Common myeloid progenitor, CD34-positive (primary cell): ENCODE results near the gene CD320.
"Not testable (repeated sequence)": the region's sequence is repeated elsewhere in the genome, so short reads cannot be mapped to it uniquely, and the experiment has no call there.

Experiments used
- CTCF ChIA-PET: fragments of 350-600 bp; sonication (Branson Sonifier 250); formaldehyde crosslinking; loops from one replicate; lab custom pipeline; 2021; ENCODE audit warnings: antibody characterized with exemption; lab: Charles Lee
- POLR2A ChIA-PET: fragments of 350-600 bp; sonication (Branson Sonifier 250); formaldehyde crosslinking; loops from one replicate; lab custom pipeline; 2021; ENCODE audit warnings: antibody characterized with exemption; lab: Charles Lee
- DNase-seq, 3 donors: peaks; one replicate each; pipeline versions ENCODE4 v3.0.0 to v3.0.0-alpha.2; 2013
- H3K27ac ChIP-seq, 2 experiments: 1 replicate in 1 of 2; 2 replicates in 1 of 2; pipeline ENCODE4 v1.7.0; 2013; ENCODE audit warnings: inconsistent platforms in 2 of 2, low read length in 2 of 2, mild to moderate bottlenecking in 2 of 2, low read depth in 1 of 2, moderate library complexity in 1 of 2; ENCODE audit not compliant: severe bottlenecking in 2 of 2, insufficient read depth in 1 of 2, poor library complexity in 1 of 2
- H3K27me3 ChIP-seq, 5 experiments: replicated peaks in 2 of 5; 1 replicate in 3 of 5; 2 replicates in 2 of 5; pipeline versions ENCODE4 v1.6.1 to v1.7.0; 2013; ENCODE audit warnings: low read length in 4 of 5, mild to moderate bottlenecking in 2 of 5, moderate library complexity in 2 of 5, inconsistent platforms in 1 of 5; ENCODE audit not compliant: insufficient read depth in 5 of 5, control insufficient read depth in 4 of 5
- H3K36me3 ChIP-seq, 4 experiments: 1 replicate in 2 of 4; 2 replicates in 2 of 4; pipeline versions ENCODE4 v1.6.1 to v1.7.0; 2013; ENCODE audit warnings: low read length in 3 of 4, control low read depth in 1 of 4, mild to moderate bottlenecking in 1 of 4; ENCODE audit not compliant: control insufficient read depth in 4 of 4, insufficient read depth in 4 of 4
- H3K4me1 ChIP-seq, 4 experiments: 1 replicate in 3 of 4; 2 replicates in 1 of 4; pipeline versions ENCODE4 v1.6.1 to v1.7.1; 2013; ENCODE audit warnings: low read length in 3 of 4, mild to moderate bottlenecking in 3 of 4, control low read depth in 1 of 4, inconsistent platforms in 1 of 4, moderate library complexity in 1 of 4; ENCODE audit not compliant: control insufficient read depth in 4 of 4, insufficient read depth in 4 of 4; ENCODE audit errors: control extremely low read depth in 1 of 4
- H3K4me3 ChIP-seq, 7 experiments: 1 replicate in 4 of 7; 2 replicates in 3 of 7; pipeline versions ENCODE4 v1.5.1 to v1.7.0; 2013; ENCODE audit warnings: mild to moderate bottlenecking in 7 of 7, low read length in 6 of 7, moderate library complexity in 6 of 7, inconsistent platforms in 2 of 7, low read depth in 2 of 7, control low read depth in 1 of 7; ENCODE audit not compliant: insufficient read depth in 4 of 7, control insufficient read depth in 1 of 7; ENCODE audit errors: extremely low read depth in 1 of 7
- H3K9me3 ChIP-seq, 5 experiments: 1 replicate in 4 of 5; 2 replicates in 1 of 5; pipeline versions ENCODE4 v1.6.1 to v1.7.1; 2013; ENCODE audit warnings: low read length in 4 of 5, mild to moderate bottlenecking in 2 of 5, inconsistent platforms in 1 of 5, low read depth in 1 of 5, moderate library complexity in 1 of 5; ENCODE audit not compliant: control insufficient read depth in 4 of 5, insufficient read depth in 2 of 5; ENCODE audit errors: control extremely low read depth in 1 of 5
- WGBS: methylation state at CpG from one replicate; pipeline ENCODE4 v1.1.5; 2013; ENCODE audit not compliant: insufficient coverage; 5-methylcytosine and 5-hydroxymethylcytosine counted together

Gene CD320

DNA sequence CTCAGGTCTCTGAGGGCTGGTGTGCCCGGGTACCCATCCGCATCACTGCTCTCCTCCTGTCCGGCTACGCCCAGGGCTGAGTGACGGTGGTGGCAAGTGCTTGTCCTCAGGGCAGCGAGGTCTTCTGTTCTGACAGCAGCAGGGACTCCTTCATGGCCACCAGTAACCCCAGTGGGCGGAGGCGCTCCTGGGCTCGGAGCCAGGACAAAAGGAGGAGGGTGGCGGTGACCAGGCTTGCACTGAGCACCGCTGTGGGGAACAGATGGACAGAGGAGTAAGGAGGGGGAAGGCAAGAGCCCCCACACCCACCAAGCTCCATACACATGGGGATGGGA is 5.8 kb downstream of the CD320 start:
- CTCF ChIA-PET, result interaction anchor here (0.5 to 1.0 kb wide), 3 partner anchors 33 to 1523 kb away, joined by 3 read pairs; no protein-coding TSS in a partner anchor

DNA sequence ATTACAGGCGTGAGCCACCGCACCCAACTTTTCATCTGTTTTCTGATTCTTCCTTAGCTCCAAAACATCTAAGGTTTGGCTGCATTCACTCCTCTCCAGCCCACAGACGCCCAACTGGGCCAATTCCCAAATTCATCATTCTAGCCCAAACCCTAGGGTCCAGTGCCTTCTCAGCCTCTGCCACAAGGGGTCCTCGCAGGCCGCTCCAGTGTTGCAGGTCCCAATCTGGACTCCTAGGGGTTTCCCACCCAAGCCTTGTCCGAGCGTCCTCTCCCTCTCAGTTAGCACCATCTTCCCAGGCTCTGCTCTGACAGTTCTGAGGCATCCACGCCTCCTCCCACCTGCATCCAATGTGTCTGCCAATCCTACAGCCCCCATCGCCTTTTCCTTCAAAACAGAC is 16.8 kb downstream of the CD320 start:
- H3K36me3 ChIP-seq, CTCF ChIA-PET, H3K27ac ChIP-seq, H3K9me3 ChIP-seq, DNase-seq, H3K4me3 ChIP-seq, POLR2A ChIA-PET, H3K27me3 ChIP-seq, H3K4me1 ChIP-seq: not testable (repeated sequence)
- WGBS, result no CpG with 5 or more reads among the region's 9 CpGs

More for the DNA sequence above, 5.8 kb downstream of the CD320 start:
- Histone ChIP-seq H3K27ac (no peak overlapping the region), H3K9me3 (no peaks in the 10 kb centered on the region), H3K36me3 (peaks cover 0 to 9% (median under 1%) of the 10 kb centered on the region in 4 experiments), H3K4me1 (peaks cover 0 to 3% (median 2%) of the 10 kb centered on the region in 4 experiments), H3K27me3 (peaks cover 0 to 4% (median 0%) of the 10 kb centered on the region in 5 experiments), H3K4me3 (no peak overlapping the region)
- POLR2A ChIA-PET, result no interaction called here
- WGBS, result 94% methylated on average over 9 of the region's 11 CpGs
- DNase-seq, result no peak

DNA sequence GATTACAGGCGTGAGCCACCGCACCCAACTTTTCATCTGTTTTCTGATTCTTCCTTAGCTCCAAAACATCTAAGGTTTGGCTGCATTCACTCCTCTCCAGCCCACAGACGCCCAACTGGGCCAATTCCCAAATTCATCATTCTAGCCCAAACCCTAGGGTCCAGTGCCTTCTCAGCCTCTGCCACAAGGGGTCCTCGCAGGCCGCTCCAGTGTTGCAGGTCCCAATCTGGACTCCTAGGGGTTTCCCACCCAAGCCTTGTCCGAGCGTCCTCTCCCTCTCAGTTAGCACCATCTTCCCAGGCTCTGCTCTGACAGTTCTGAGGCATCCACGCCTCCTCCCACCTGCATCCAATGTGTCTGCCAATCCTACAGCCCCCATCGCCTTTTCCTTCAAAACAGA is 31.6 kb downstream of the CD320 start:
- no CpG with 5 or more reads among the region's 9 CpGs for WGBS
- CTCF ChIA-PET, H3K27me3 ChIP-seq, H3K4me1 ChIP-seq, H3K9me3 ChIP-seq, H3K36me3 ChIP-seq, DNase-seq, H3K27ac ChIP-seq, POLR2A ChIA-PET, H3K4me3 ChIP-seq: not testable (repeated sequence)

DNA sequence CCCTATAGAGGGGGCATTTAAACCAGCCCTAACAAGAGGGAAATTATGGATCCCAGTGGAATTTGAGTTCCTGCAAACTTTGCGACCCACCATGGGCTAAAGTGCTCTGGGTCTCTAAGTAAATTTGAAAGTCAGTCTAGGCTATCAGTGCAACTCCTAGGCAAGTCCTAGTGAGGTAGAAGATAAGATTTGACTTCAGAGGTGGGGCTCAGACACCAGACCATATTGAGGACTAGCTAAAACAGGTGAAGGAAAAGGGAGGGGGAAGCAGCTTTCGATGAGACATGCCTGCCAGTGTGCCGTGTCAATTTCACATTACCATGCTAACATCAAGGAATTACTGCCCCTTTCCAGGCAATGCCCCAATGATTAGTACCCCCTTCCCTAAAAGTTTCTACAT is 38.4 kb downstream of the CD320 start:
- WGBS, result 78% methylated on average over 2 of the region's 3 CpGs
- POLR2A ChIA-PET, result no interaction called here
- no peak overlapping the region for H3K27ac ChIP-seq

DNA sequence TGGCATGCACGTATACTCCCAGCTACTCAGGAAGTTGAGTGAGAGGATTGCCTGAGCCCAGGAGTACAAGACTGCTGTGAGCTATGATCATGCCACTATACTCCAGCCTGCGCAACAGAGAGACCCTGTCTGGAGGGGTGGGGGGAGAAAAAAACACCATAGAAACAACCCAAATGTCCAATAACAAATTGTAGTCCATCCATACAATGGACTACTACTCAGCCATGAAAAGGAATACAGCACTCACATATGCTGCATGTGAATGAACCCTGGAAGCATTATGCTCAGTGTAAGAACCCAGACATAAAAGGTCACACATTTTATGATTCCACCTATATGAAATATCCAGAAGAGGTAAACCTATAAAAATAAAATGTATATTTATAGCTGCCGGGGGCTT is 42.3 kb downstream of the CD320 start:
- Histone ChIP-seq H3K4me3 (no peak overlapping the region), H3K36me3 (peaks cover 0 to 11% (median 0%) of the 10 kb centered on the region in 4 experiments), H3K27ac (no peak overlapping the region), H3K9me3 (no peaks in the 10 kb centered on the region), H3K4me1 (peaks cover 0 to 9% (median 5%) of the 10 kb centered on the region in 4 experiments), H3K27me3 (peaks cover 0 to 2% (median 0%) of the 10 kb centered on the region in 5 experiments)
- DNase-seq, result no peak
- no CpG with 5 or more reads among the region's 3 CpGs for WGBS
- POLR2A ChIA-PET, result no interaction called here
- CTCF ChIA-PET, result interaction anchor here (0.6 to 1.0 kb wide), 2 partner anchors 10 to 45 kb away, joined by 3 to 5 read pairs; no protein-coding TSS in a partner anchor

More for the DNA sequence above, 38.4 kb downstream of the CD320 start:
- DNase-seq, result no peak
- H3K4me3 ChIP-seq, result no peak overlapping the region
- peaks cover 0 to 2% (median 0%) of the 10 kb centered on the region in 5 experiments for H3K27me3 ChIP-seq
- no peaks in the 10 kb centered on the region for H3K9me3 ChIP-seq
- H3K4me1 ChIP-seq, result peaks cover 0 to 7% (median 4%) of the 10 kb centered on the region in 4 experiments
- CTCF ChIA-PET, result interaction anchor here (0.8 to 1.4 kb wide), 2 partner anchors 16 to 33 kb away, joined by 3 to 4 read pairs; no protein-coding TSS in a partner anchor
- no peaks in the 10 kb centered on the region for H3K36me3 ChIP-seq

DNA sequence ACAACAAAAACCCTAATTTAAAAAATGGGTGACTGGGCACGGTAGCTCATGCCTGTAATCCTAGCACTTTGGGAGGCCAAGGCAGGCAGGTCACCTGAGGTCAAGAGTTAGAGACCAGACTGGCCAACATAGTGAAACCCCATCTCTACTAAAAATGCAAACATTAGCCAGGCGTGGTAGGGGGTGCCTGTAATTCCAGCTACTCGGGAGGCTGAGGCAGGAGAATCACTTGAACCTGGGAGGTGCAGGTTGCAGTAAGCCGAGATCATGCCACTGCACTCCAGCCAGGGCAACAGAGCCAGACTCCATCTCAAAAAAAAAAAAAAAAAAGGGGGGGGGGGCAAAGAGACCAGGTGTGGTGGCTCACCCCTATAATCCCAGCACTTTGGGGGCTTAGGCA is 43.9 kb downstream of the CD320 start:
- H3K36me3 ChIP-seq, result peaks cover 0 to 17% (median 0%) of the 10 kb centered on the region in 4 experiments
- H3K9me3 ChIP-seq, H3K27ac ChIP-seq, H3K27me3 ChIP-seq, H3K4me1 ChIP-seq, DNase-seq, POLR2A ChIA-PET, CTCF ChIA-PET, H3K4me3 ChIP-seq: not testable (repeated sequence)
- 100% methylated on average over 1 of the region's 4 CpGs for WGBS

DNA sequence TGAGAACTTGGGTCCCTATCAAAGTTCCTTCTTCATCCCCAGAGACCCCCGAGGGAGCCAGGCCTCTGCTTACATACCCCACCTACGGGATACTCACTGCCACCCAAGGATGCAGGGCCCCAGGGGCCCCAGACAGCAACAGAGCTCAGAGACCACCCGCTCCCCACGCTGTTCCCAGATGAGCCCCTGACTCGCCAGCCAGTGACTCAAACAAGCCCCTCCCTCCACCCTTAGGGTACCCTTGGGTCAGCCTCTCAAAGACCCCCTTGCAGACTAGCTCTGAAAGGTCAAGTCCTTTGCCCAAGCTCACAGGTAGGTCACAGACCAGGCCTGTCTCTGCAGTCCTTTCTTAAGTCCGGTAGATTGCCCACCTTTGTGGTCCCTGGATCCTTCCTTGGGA is 45.7 kb downstream of the CD320 start:
- DNase-seq, result no peak
- Histone ChIP-seq H3K36me3 (peaks cover 0 to 28% (median 4%) of the 10 kb centered on the region in 4 experiments), H3K4me3 (no peak overlapping the region), H3K4me1 (peaks cover 0 to 3% (median 1%) of the 10 kb centered on the region in 4 experiments), H3K27ac (no peak overlapping the region), H3K27me3 (peaks cover 0 to 2% (median 0%) of the 10 kb centered on the region in 5 experiments), H3K9me3 (no peaks in the 10 kb centered on the region)
- ChIA-PET POLR2A (no interaction called here), CTCF (interaction anchor here (1.0 kb wide), 1 partner anchor 9 kb away, joined by 5 read pairs; no protein-coding TSS in a partner anchor)
- WGBS, result 96% methylated on average over 3 of the region's 6 CpGs
